ENCODE measurements around the gene HEATR3.
"Not testable (repeated sequence)": the region's sequence is repeated elsewhere in the genome, so short reads cannot be mapped to it uniquely, and the experiment has no call there.

HEATR3 gene

DNA sequence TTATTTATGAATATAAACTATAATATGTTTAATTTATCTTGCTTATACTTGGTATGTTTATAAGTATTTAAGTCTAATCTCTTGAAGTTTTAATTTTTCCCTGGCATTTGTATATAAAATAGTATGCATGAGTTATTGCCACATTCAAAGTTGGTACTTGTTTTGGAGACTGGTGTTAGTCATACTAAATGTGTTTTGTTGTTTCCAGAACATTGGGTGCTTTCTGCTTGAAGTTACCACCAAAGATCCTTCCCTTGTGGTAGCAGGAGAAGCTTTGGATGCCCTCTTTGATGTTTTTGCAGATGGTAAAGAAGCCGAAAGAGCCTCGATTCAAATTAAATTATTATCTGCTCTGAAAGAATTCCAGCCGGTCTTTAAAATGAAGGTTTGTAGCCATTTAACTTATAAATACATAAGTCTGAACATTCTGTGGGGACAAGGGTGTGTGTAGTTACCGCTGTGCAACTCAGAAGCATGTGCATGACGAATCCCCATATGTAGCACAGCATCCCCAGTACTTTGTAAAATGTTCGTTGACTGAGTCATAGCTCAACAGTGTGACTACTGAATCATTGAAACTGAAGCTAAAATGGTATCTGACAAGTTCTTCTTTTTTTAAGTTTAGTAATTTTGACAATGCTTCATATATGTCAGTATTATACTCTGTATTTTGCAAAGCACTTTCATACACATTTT lies 36.4 kb downstream of the HEATR3 start:
- DNase-seq, result no peak

DNA sequence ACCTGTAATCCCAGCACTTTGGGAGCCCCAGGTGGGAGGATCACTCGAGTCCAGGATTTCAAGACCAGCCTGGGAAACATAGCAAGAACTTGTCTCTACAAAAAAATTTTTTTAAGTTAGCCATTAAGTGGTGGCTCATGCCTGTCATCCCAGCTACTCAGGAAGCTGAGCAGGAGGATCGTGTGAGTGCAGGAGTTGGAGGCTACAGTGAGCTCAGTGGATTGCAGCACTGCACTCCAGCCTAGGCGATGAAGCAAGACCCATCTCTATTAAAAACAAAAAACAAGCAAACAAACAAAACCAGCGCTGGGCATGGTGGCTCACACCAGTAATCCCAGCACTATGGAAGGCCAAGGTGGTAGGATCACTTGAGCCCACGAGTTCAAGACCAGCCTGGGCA lies 38.0 kb downstream of the HEATR3 start:
- no peak for DNase-seq

DNA sequence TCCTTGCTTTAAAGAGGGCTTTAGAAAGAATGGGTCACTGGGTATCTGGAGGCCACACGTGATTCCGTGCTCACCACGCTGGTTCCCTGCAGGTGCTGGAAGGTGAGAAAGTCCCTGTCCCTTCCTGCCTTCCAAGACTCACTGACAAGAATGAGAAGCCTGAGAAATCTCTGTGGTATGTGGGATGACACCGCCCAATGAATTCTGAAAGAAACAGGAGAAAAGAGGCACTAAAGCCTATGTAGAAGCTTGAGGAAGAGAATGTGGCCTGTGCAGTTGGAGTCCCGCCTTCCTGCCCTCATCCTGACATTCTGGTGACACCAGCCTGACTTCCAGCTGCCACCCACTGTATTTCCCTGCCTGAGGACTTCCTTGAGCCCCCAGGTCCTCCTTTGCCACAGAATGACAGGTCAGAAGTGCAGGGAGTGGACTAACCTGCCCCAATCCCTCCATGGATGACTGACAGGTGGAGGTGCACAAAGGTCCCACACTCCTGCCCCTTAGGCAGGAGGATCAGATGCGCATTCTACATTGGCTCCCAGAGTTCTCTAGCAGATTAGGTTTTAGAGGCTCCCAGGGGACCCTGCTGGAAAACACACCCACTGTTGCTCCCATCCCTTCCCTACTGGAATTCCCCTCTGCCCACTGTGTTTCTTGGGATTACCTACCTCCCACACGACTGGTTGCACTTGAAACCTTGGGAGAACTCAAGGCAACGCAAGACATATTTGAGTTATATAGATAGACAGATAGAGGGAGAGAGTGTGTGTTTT lies 48.8 kb downstream of the HEATR3 start:
- DNase-seq, result no peak

DNA sequence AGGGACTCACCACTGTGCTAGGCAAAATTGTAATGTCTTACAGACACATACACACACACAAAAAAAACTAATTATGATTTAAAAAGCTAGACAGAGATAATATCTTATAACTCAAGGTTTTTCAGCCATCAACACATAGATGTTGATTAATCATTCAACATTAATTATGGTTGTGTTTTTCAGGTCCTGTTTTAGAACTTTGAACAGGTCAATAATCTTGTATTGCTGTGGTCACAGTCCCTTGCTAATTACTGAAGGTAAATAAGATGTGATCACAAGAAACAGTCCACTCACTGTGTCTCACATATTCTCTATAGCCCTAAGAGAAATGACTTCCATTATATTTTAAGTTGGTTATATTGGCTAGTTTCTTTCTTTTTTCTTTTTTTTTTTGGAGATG lies 54.9 kb downstream of the HEATR3 start:
- DNase-seq, result no peak

DNA sequence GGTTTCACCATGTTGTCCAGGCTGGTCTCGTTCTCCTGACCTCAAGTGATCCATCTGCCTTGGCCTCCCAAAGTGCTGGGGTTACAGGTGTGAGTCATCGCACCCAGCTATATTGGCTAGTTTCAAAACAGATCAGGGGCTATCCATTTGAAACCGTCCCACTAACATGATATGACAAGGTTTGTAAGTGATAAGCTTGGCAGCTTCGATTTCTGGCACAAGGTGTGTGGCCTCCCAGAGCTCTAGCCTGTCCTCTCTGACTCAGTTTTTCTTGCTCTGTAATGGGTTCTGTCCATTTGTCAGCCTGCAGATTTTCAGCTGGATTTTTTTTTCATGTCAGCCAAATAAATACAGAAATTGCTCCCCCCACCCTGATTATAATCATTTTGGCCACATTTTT lies 55.5 kb downstream of the HEATR3 start:
- peak; percentile 2 for DNase-seq

DNA sequence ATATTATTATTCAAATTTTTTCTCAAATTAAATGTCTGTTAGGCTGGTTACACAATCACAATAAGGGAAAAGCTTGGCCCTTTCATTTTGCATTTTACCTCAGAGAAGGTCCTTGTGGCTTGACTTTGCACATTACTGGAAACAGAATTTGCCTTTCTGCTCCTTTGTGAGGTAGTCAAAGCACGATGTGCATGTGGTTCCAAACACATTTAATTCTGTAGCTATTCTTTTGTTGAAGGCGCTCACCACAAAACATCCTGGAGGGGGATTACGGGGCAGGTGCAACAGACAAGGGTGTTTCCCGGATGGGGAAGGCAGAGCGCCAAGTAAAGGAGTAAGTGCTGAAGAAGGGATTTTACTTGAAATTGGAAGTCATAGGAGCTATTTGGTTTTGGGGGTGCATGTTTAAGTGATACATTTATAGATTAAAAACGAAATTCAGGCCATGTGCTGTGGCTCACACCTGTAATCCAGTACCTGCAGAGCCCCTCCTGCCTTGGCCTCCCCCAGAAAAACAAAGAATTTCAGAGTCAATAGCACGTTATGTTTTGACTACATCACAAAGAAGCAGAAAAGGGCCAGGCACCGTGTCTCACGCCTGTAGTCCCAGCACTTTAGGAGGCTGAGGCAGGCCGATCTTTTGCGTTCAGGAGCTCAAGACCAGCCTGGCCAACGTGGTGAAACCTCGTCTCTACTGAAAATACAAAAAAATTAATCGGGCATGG lies 56.1 kb downstream of the HEATR3 start:
- DNase-seq, result peak; percentile 60

DNA sequence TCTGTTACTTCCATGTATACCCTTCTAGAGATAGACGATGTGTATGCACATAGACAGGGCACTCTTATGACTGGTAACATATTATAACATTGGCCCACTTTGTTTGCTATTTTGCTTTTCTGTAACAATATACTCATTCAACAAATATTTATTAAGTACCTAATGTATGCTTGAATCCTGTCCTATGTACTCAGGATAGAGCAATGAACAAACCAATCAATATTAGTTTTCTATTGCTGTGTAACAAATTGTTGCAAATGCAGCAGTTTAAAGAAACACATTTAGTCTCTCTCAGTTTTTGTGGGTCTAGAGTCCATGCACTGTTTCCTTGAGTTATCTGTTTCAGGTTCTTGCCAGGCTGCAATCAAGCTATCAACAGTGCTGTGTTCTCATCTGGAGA lies 57.6 kb downstream of the HEATR3 start:
- no peak for DNase-seq

DNA sequence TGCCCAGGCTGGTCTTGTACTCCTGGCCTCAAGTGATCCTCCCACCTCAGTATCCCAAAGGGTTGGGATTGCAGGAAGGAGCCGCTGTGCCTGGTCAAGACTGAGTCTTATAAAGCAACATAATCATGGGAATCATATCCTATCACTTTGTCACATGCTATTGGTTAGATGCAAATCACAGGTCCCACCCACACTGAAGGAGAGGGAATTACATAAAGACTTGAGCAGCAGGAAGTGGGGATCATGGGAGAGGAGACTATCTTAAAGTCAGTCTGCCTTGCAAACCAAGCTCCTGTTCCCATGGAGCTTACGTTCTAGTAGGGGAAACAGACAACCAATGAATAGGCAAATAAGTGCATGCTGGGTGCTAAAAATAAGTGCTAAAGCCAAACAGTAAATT lies 59.0 kb downstream of the HEATR3 start:
- DNase-seq, result no peak

DNA sequence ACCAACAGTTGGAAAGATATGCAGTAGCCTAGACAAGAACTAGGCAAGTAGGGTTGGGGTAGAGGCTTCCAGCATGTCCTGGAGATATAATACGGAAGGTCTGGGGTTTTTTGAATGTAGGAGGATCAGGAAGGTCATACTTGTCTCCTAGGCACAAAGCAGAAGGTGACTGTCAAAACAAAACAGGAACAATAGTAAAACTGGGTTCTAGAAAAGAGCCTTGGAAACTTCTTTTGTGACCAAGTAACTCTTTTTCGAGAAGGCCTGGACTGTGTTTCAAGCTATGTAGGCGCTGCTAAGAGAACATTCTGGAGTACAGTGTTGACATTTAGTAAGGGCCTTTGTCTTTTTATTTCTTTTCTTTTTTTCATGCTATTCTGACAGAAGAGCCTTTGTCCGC lies 60.4 kb downstream of the HEATR3 start:
- no peak for DNase-seq

DNA sequence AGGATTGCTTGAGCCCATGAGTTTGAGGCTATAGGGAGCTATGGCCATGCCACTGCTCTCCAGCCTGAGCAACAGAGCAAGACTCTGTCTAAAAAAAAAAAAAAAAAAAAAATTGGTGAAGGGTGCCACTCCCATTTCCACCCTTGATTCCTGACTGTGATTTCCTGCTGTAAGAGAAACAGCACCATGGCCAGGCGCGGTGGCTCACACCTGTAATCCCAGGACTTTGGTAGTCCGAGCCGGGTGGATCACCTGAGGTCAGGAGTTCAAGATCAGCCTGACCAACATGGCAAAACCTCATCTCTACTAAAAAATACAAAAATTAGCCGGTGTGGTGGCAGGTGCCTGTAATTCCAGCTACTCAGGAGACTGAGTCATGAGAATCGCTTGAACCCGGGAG lies 66.8 kb downstream of the HEATR3 start:
- DNase-seq, result not testable (repeated sequence)

DNA sequence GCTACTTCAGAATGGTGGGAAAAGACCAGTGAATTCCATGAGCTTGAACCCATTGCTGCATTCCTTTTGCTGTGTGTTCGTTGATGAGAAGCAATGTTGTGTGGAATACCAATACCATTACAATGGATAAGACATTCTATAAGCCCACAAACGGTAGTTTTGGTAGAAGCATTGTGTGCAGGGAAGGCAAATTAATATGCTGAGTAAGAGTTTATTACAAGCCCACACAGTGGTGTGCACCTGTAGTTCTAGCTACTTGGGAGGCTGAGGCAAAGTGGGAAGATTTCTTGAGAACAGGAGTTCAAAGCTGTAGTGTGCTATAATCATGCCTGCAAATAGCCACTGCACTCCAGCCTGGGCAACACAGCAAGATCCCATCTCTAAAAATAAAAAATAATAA lies 67.4 kb downstream of the HEATR3 start:
- DNase-seq, result no peak

DNA sequence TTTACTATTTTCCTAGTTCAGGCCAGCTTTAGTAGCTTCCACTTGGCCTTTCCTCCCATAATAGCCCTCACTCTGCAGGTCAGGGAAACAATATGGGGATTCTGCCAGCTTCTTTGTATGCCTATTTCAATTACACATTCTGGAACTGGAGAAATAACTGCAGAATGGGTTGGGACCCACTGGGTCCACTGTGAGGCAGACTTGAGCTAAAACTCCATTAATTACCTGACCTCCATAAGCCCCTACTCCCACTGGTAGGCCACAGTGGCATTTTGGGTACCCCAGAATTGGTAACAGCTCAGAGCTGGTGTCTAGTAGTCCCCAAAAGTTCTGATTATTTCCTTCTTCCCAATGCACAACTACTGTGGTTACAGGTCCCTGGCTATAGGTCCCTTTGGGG lies 70.6 kb downstream of the HEATR3 start:
- DNase-seq, result no peak

DNA sequence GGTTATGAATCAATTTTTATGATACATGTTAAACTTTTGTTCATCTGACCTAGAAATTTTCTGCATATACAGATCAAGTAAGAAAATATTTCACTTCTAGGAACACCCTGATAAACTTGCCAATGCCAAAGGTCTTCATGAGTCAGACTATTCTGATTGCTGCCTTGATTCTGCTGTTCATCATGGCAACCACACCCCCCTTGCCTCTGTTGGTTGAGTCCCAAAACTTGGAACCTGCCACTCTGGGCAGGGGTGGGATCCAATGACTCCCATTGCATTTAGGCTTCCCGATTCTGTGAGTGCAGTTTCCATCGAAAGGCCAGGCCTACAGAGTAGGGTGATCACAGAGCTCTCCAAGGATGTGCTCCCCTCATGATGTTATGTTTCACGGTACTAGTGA lies 71.5 kb downstream of the HEATR3 start:
- no peak for DNase-seq

DNA sequence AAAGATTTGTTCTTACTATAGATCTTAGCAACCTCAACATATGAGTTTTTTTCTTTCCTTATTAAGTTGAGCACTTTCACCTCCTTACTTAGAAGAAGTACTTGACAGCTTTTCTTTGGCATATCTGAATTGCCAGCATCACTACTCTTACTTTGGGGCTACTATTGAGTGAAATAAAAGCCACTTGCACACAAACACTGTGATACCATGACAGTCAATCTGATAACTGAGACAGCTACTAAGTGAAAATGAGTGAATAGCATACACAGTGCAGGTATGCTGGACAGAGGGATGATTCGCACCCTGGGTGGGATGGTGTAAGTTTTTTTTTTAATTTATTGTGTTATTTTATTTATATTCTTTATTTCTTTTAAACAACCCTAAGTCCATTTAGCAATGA lies 73.8 kb downstream of the HEATR3 start:
- no peak for DNase-seq

DNA sequence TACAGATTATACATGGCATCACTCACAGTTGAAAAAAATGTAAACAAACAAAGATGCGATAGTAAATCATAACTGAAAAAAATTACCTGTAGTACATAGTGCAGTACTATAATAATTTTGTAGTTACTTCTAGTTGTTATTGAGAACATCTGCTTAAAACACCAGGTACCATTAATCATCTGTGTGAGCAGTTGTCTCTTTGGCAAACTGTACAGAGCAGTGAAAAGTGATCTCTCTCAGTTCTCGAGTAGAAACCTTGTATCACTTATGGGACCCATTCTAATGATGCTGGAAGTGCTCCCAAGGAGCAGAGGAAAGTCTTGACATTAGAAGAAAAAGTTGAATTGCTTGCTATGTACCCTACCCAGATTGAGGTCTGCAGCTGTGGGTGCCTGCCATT lies 78.4 kb downstream of the HEATR3 start:
- no peak for DNase-seq

DNA sequence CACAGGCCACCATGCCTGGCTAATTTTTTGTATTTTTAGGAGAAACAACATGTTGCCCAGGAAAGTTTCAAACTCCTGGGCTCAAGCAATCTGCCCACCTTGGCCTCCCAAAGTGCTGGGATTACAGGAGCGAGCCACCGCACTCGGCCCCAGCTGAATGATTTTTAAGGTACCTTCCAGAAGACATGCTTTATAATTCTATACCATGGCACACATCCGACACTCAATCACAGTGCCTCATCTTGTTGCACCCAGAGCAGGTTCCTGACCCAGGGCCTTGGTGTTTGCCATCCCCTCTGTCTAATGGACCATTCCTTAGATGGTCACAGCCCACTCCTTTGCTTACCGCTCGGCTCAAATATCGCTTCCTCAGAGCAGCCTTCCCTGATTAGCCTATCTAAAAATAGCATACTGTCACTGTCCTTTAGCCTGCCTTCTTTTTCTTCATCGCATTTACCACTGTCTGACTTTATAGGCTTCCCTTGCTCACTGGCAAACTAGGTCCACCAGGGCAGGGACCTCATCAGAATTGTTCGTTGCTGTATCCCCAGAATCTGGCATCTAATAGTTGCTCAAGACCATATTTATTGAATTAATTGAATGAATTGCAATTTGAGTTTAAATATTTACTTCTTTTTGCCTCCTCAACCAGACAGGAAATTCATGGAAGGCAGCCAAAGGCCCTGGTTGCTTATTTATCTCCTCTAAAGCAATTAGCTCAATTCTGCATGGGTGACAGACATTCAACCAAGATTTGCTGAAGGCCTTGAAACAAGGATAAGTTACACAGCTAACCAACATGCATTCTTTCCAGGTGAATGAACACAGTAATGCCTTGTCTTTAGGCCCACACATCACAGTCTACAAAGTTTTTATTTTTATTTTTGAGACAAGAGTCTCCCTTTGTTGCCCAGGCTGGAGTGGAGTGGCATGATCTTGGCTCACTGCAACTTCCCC lies 81.0 kb downstream of the HEATR3 start:
- no peak for DNase-seq

DNA sequence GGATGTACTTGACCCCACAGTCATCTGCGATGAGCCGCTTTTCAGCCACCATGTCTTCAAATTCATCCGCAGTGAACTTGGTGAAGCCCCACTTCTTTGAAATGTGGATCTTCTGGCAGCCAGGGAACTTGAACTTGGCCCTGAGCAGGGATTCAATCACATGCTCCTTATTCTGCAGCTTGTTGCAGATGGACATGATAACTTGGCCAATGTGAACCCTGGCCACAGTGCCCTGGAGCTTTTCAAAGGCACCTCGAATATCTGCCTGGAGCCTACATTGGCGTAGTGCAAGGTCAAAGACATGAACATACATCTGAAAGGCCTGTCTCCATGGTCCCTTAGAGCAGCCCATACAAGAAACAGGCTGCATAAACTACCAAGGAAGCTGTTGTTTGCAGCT lies 85.6 kb downstream of the HEATR3 start:
- DNase-seq, result no peak

DNA sequence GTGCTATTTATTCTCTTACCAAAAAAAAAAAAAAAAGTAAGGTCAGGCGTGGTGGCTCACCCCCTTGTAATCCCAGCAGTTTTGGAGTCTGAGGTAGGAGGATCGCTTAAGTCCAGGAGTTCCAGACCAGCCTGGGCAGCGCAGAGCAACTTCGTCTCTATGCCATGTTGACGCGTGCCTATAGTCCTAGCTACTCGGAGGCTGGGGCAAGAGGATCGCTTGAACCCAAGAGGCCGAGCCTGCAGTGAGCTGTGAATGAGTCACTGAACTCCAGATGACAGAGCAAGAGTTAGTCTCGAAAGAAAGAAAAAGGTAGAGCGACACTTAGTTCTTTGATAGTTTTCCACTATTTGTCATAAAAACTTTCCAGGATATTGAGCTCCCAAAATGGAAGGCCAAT lies 86.0 kb downstream of the HEATR3 start:
- DNase-seq, result peak; percentile 45

DNA sequence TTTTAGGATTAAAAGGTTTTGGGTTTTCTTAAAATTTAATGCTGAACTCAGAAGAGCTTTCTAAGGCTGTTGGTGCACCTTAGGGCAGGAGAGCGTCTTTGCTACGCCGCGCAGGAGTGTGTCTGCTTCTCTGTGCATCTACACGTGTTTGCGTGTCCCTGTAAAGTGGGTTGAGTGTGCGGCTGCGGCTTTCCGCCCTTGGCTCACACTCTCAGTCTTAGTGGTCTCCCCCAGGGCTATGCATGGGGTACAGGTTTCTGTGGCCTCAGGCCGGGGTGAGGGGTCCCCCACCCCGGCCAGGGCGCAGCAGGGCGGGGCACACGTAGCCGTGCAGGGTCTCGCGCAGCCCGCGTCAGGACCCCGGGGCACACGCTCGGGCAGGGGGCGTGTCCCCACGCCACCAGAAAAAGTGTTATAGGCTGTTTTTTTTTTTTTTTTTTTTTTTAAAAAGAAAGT lies 86.6 kb downstream of the HEATR3 start:
- peak; percentile 78 for DNase-seq

DNA sequence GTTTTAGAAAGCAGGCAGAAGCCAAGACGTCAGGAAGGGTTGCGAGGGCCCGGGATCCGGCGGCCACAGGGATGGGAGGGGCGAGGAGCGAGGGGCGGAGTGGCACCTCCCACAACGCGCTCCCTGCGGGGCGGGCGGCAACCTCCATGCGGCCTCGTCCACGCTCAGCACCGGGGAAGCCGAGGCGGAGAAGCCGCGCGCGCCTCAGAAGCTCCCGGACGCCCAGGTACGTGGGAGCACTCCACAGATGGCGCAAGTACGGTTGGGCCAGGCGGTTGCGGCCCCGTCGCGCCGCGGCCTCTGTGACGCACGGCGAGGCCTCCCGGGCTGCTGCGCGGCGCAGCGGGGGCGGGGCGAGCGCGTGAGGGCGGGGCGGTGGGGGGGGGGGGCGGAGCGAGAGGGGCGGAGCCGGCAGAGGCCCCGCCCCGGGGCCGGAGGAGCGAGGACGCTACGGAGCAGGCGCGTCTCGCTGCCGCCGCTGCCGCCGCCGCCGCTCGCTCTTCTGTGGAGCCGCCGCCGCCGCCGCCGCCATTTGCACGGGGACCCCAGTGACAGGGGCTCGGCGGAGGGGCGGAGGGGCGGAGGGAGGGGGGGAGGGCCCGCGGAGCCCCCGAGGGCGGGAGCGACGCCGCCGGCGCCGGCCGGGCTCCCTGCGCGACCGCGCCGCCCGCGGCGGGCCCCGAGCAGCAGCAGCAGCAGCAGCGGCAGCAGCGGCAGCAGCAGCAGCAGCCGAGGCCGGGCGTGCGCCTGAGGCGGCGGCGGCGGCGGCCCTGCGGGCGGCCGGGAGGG lies 87.2 kb downstream of the HEATR3 start, which contains the start of gene TENT4B:
Gene TENT4B, plus strand, starts transcription at position 500 of the 789 bp plus-strand sequence. CDS start 316 bp downstream, outside the sequence.
- DNase-seq, result peak; percentile 91

DNA sequence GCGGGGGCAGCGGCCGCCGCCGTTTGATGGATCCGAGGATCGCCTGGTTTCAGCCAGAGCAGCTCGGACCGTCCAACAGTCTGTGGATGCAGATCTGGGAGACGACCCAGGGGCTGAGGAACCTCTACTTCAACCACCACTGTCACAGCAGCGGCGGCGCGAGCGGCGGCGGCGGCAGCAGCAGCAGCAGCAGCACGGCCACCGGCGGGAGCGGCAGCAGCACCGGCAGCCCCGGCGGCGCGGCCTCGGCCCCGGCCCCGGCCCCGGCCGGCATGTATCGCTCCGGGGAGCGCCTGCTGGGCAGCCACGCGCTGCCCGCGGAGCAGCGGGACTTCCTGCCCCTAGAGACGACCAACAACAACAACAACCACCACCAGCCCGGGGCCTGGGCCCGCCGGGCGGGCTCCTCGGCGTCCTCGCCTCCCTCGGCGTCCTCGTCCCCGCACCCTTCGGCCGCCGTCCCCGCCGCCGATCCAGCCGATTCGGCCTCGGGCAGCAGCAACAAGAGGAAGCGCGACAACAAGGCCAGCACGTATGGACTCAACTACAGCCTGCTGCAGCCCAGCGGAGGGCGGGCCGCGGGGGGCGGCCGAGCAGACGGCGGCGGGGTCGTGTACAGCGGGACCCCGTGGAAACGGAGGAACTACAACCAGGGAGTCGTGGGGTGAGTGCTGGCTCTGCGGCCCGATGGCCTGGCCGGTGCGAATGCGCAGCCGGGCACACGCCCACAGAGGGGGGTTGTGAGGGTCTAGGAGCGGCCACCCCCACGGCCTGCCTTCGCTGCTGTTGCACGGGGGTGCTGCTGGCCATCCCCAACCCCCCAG lies 88.0 kb downstream of the HEATR3 start:
- DNase-seq, result peak; percentile 50

All from CD4-positive, alpha-beta T cell treated with Interleukin-6 for 4 hours (primary cell).